Memory B cell (primary cell): ENCODE measurements around the gene ZNF813.

ENCODE experiments used
- ATAC-seq: fragments of 150-1000 bp; cut with Tn5 transposase; 2 replicates; pipeline ENCODE4 v1.10.0; 2021; ENCODE audit warnings: low read depth, mild to moderate bottlenecking, moderate library complexity
- DNase-seq, 2 donors: peaks; one replicate each; pipeline ENCODE4 v3.0.0; 2022; ENCODE audit warnings: low spot score in 2 of 2
- H3K27ac Mint-ChIP-seq: one replicate; pipeline ENCODE4 v1.8.0; 2022; ENCODE audit warnings: mild to moderate bottlenecking, moderate library complexity, mixed read lengths
- H3K27me3 Mint-ChIP-seq: one replicate; pipeline ENCODE4 v1.8.0; 2022; ENCODE audit warnings: mixed read lengths
- H3K36me3 Mint-ChIP-seq: one replicate; pipeline ENCODE4 v1.8.0; 2022; ENCODE audit warnings: mild to moderate bottlenecking, mixed read lengths
- H3K4me1 Mint-ChIP-seq: one replicate; pipeline ENCODE4 v1.8.0; 2022; ENCODE audit warnings: mixed read lengths
- H3K4me3 Mint-ChIP-seq: one replicate; pipeline ENCODE4 v1.8.0; 2022; ENCODE audit warnings: mild to moderate bottlenecking, moderate library complexity, mixed read lengths
- H3K9me3 Mint-ChIP-seq: one replicate; pipeline ENCODE4 v1.8.0; 2022; ENCODE audit warnings: mixed read lengths

Gene ZNF813

DNA sequence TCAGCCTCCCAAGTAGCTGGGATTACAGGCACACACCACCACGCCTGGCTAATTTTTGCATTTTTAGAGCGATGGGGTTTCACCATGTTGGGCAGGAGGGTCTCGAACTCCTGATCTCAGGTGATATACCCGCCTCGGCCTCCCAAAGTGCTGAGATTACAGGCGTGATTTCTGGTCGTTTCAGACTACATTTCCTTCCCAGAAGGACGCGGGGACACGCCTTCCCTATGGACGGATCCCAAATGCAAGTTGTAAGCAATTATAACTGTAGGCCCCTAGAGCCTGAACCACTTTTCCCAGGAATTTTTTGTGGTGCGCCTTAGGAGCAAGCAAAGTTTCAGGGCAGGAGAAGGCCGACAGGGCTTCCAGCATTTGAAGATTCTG, 52.6 kb downstream of the ZNF813 start:
- Mint-ChIP-seq H3K4me1 (peaks cover 10% of the 10 kb centered on the region), H3K27ac (peak overlapping the region; percentile 91), H3K27me3 (no peaks in the 10 kb centered on the region), H3K4me3 (peak overlapping the region; percentile 98), H3K36me3 (peaks cover 10% of the 10 kb centered on the region), H3K9me3 (peaks cover 11% of the 10 kb centered on the region)
- ATAC-seq (no peak), DNase-seq (no peak)

- Mint-ChIP-seq H3K27me3 (no peaks in the 10 kb centered on the region), H3K27ac (peak overlapping the region; percentile 91), H3K36me3 (peaks cover 16% of the 10 kb centered on the region), H3K4me3 (peak overlapping the region; percentile 98), H3K4me1 (peaks cover 10% of the 10 kb centered on the region), H3K9me3 (peaks cover 11% of the 10 kb centered on the region)
- peak; percentile 99 for ATAC-seq
- peak; percentile 70 to 83 for DNase-seq
Observed at GRCh38 chr19:53520547-53521372, 53.2 kb downstream of the ZNF813 start.

DNA sequence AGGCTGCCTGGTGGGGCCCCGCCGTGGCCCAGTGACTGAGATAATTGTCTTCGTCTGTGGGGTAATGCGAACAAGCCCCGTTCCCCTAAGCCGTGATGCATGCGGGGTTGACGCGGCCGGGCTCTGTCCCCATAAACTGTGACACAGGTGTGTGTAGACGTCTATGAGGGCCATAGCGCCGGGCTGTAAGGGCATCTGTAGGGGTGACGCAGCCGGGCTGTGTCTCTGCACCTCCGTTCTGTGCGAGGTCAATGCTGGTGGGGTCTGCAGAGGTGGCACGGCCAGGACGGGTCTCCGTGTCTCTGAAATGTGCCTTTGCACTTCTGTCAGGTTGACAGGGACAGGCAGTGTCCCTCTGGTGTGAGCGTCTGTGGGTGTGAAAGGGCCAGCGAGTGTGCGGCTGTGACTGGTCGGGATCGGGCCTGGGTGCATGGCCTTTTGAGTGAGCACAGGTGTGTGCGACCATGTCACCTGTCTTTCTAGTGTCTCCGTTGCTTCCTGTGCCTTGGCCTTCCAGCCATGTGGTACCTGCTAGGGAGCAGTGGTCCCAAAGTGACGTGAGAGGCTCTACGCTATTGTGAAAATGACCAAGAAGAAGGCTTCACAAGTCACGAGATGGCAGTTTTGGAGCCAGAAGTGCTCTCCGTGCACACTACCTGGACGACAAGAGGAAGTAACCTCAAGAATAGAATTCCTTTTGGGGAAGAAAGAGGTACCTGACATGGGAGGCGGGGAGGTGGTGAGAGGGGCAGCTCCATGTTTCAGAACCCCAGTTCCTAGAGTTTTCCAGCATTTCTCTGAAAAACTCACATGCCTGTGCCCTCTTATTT, 54.1 kb downstream of the ZNF813 start:
- H3K9me3 Mint-ChIP-seq = peaks cover 14% of the 10 kb centered on the region
- DNase-seq (no peak), ATAC-seq (no peak)
- peaks cover 10% of the 10 kb centered on the region for H3K4me1 Mint-ChIP-seq
- H3K27ac Mint-ChIP-seq = peak overlapping the region; percentile 91
- no peaks in the 10 kb centered on the region for H3K27me3 Mint-ChIP-seq
- H3K36me3 Mint-ChIP-seq = peaks cover 19% of the 10 kb centered on the region
- peak overlapping the region; percentile 98 for H3K4me3 Mint-ChIP-seq

DNA sequence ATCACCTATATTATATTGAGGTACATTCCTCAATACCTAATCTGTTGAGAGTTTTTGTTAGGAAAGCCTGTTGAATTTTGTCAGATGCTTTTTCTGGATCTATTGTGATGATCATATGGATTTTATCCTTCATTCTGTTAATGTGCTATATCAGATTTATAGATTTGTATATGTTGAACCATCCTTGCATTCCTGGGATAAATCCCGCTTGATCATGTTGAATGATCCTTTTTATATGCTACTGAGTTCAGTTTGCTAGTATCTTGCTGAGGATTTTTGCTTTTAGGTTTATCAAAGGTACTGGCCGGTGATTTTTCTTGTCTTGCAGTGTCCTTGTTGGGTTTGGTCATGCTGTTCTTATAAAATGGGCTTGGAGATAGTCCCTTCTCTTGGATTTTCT, 58.4 kb downstream of the ZNF813 start:
- no peak for ATAC-seq
- peaks cover 30% of the 10 kb centered on the region for H3K36me3 Mint-ChIP-seq
- H3K4me3 Mint-ChIP-seq = no peak overlapping the region
- peaks cover 9% of the 10 kb centered on the region for H3K4me1 Mint-ChIP-seq
- no peak for DNase-seq
- peaks cover 8% of the 10 kb centered on the region for H3K9me3 Mint-ChIP-seq
- H3K27me3 Mint-ChIP-seq = no peaks in the 10 kb centered on the region
- H3K27ac Mint-ChIP-seq = no peak overlapping the region

- Mint-ChIP-seq H3K27me3 (no peaks in the 10 kb centered on the region), H3K36me3 (peaks cover 30% of the 10 kb centered on the region), H3K4me3 (no peak overlapping the region), H3K4me1 (no peaks in the 10 kb centered on the region), H3K9me3 (peaks cover 9% of the 10 kb centered on the region), H3K27ac (no peak overlapping the region)
- DNase-seq = no peak
- no peak for ATAC-seq
Observed at GRCh38 chr19:53530622-53531021, 63.1 kb downstream of the ZNF813 start.

GRCh38 chr19:53531457-53531856, 63.9 kb downstream of the ZNF813 start:
- no peak for DNase-seq
- no peak overlapping the region for H3K27ac Mint-ChIP-seq
- ATAC-seq = no peak
- H3K4me1 Mint-ChIP-seq = no peaks in the 10 kb centered on the region
- H3K4me3 Mint-ChIP-seq = no peak overlapping the region
- H3K27me3 Mint-ChIP-seq = no peaks in the 10 kb centered on the region
- H3K36me3 Mint-ChIP-seq = peaks cover 25% of the 10 kb centered on the region
- H3K9me3 Mint-ChIP-seq = peaks cover 6% of the 10 kb centered on the region

DNA sequence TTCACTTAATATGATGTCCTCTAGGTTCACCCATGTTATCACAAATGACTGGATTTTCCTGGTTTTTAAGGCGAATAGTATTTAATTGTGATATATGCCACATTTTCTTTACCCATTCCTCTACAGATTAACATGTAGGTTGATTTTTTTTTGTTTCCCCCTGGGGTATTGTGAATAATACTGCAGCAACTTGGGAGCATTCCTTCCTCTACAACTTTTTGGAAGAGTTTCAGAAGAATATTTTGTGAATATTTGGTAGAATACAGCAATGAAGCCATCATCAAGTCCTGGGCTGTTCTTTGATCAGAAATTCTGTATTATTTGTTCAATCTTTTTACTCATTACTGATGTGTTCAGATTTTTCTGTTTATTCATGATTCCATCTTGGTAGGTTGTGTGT, 64.8 kb downstream of the ZNF813 start:
- peaks cover 23% of the 10 kb centered on the region for H3K36me3 Mint-ChIP-seq

DNA sequence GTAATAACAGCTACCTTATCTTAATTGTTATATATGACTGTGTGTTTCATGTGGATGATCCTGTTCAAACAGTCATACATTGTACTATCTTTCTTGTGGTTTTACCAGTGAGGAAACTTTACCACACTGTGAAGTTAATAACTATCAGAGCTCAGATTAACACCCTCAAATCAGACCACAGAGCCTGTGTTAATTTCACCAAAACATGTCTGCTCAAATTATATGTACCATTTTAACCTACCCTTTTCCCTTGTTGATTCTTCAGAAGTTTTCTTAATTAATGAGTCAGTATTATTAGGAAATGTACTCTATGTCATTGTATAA, 68.7 kb downstream of the ZNF813 start:
- H3K4me1 Mint-ChIP-seq = peaks cover 8% of the 10 kb centered on the region
- no peaks in the 10 kb centered on the region for H3K27me3 Mint-ChIP-seq
- no peak for DNase-seq
- ATAC-seq = no peak
- H3K9me3 Mint-ChIP-seq = peaks cover 5% of the 10 kb centered on the region
- peaks cover 20% of the 10 kb centered on the region for H3K36me3 Mint-ChIP-seq
- H3K27ac Mint-ChIP-seq = no peak overlapping the region
- no peak overlapping the region for H3K4me3 Mint-ChIP-seq

More for the DNA sequence above, 64.8 kb downstream of the ZNF813 start:
- no peak for DNase-seq
- H3K27me3 Mint-ChIP-seq = no peaks in the 10 kb centered on the region
- H3K27ac Mint-ChIP-seq = no peak overlapping the region
- no peaks in the 10 kb centered on the region for H3K4me1 Mint-ChIP-seq
- no peak for ATAC-seq
- no peak overlapping the region for H3K4me3 Mint-ChIP-seq
- H3K9me3 Mint-ChIP-seq = peaks cover 6% of the 10 kb centered on the region

DNA sequence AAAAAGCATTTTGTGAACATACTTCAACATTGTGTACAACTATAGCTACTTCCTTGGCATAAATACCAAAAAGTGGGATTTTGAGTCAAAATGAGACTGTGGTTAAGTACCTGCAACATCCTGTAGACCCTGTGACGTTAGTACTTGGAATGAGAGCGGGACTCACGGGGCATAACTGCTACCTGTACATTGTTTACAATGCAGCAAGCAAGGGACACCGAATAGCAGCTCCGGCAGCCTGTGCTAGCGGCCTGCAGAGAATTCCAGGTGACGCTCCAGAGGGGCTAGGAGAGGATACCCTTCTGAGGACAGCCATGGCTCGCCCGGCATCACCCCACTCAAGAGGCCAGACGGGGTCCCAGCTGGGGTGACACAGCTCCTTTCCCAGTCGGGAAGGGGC, 69.6 kb downstream of the ZNF813 start:
- H3K36me3 Mint-ChIP-seq = peaks cover 18% of the 10 kb centered on the region

DNA sequence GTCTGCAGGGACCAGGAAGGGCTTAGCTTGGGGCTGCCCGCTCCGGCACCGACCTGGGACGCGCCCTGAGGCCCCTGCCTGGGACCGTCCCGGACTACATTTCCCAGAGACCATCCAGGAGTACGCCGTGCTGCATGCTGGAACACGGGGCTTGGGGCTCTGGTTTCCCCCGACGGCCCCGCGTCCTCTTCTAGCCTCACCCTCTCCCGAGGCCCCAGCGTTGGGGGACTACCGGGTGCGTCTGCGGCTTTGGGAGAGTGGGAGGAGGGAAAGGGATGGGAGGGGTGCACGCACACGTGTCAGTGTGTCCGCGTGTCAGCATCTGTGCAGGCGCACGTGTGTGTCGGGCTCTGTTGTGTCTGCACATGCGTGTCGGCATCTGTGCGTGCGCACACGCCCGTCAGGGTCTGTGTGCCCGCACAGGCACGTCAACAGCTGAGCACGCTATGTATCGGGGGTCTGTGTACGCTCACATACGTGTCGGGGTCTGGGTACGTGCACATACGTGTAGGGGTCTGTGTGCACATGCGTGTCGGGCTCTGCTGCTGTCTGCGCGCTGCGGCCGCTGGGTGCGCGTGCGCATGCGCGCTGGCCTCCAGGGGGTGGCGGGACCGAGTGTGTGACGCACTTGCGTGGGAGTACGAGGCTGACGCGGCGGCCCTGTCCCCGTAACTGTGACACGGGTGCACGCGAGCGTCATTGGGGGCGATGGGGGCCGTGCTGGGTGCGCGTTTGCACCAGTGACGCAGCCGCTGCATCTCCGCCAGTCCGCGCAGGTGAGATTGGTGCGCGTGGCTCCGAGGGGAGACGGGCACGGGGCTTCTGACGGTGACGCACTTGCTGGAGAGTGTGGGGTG, 70.2 kb downstream of the ZNF813 start, which contains the start of gene ZNF331:
Gene ZNF331, plus strand, starts transcription at position 625 of the 857 bp plus-strand sequence. CDS start 31,232 bp downstream, outside the sequence.
- H3K9me3 Mint-ChIP-seq = peaks cover 3% of the 10 kb centered on the region
- no peaks in the 10 kb centered on the region for H3K27me3 Mint-ChIP-seq
- peaks cover 16% of the 10 kb centered on the region for H3K36me3 Mint-ChIP-seq
- DNase-seq (peak; percentile 86 to 92), ATAC-seq (peak; percentile 72)
- peaks cover 8% of the 10 kb centered on the region for H3K4me1 Mint-ChIP-seq
- H3K27ac Mint-ChIP-seq = peak within 1 kb of the TSS; percentile 100
- H3K4me3 Mint-ChIP-seq = peak within 1 kb of the TSS; percentile 94

More for the DNA sequence above, 69.6 kb downstream of the ZNF813 start:
- H3K4me1 Mint-ChIP-seq = peaks cover 8% of the 10 kb centered on the region
- ATAC-seq (no peak), DNase-seq (no peak)
- peak overlapping the region; percentile 94 for H3K4me3 Mint-ChIP-seq
- H3K9me3 Mint-ChIP-seq = peaks cover 4% of the 10 kb centered on the region
- no peaks in the 10 kb centered on the region for H3K27me3 Mint-ChIP-seq
- H3K27ac Mint-ChIP-seq = peak overlapping the region; percentile 100

GRCh38 chr19:53538378-53539109, 71.0 kb downstream of the ZNF813 start:
- no peak for ATAC-seq
- Mint-ChIP-seq H3K36me3 (peaks cover 12% of the 10 kb centered on the region), H3K27me3 (no peaks in the 10 kb centered on the region), H3K4me3 (peak overlapping the region; percentile 94), H3K27ac (peak overlapping the region; percentile 100), H3K9me3 (no peaks in the 10 kb centered on the region), H3K4me1 (peaks cover 8% of the 10 kb centered on the region)
- DNase-seq = no peak

GRCh38 chr19:53540091-53540490, 72.6 kb downstream of the ZNF813 start:
- Mint-ChIP-seq H3K4me3 (no peak overlapping the region), H3K9me3 (no peaks in the 10 kb centered on the region), H3K27ac (peak overlapping the region; percentile 100), H3K4me1 (peaks cover 8% of the 10 kb centered on the region), H3K27me3 (no peaks in the 10 kb centered on the region), H3K36me3 (peaks cover 15% of the 10 kb centered on the region)
- DNase-seq = no peak
- no peak for ATAC-seq

DNA sequence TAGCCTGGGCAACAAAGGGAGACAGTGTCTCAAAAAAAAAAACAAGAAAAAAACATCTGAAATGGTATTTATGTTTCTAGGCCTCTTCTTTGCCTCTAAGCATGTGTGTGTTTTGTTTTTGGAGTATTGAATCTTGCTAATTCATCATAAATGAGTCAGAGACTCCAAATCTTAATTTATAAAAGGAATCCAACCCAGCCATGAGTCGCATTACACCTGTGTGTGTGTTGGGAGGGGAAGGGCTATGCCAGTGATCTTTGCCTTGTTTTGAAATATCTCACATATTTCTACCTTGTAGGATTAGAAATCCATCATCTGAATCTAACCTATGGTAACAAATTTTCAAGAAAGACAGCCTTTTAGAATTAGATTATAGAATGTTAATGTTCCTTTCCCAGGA, 74.4 kb downstream of the ZNF813 start:
- H3K27ac Mint-ChIP-seq = peak overlapping the region; percentile 41
- no peak for DNase-seq
- peaks cover 8% of the 10 kb centered on the region for H3K4me1 Mint-ChIP-seq
- no peak for ATAC-seq
- peaks cover 19% of the 10 kb centered on the region for H3K36me3 Mint-ChIP-seq
- no peaks in the 10 kb centered on the region for H3K9me3 Mint-ChIP-seq
- H3K27me3 Mint-ChIP-seq = no peaks in the 10 kb centered on the region
- no peak overlapping the region for H3K4me3 Mint-ChIP-seq
